B cell (primary cell): Measurements from ENCODE around the gene HHATL. TPM values are rescaled to one million over a fixed set of nuclear protein-coding genes. Genes with fewer than 3 reads are reported as not detected.

Source experiments
- ATAC-seq: fragments of 200-7000 bp; cut with Tn5 transposase; one replicate; pipeline ENCODE4 v1.10.0; 2021; ENCODE audit warnings: low read depth, mild to moderate bottlenecking, moderate number of reproducible peaks, moderate library complexity
- CTCF ChIA-PET: fragments of 350-600 bp; sonication (Branson Sonifier 250); formaldehyde crosslinking; loops from one replicate; lab custom pipeline; 2021; ENCODE audit warnings: antibody characterized with exemption, inconsistent platforms; lab: Charles Lee
- POLR2A ChIA-PET: fragments of 350-600 bp; sonication (Branson Sonifier 250); formaldehyde crosslinking; loops from one replicate; lab custom pipeline; 2021; ENCODE audit warnings: antibody characterized with exemption; lab: Charles Lee
- DNase-seq: peaks from one replicate; pipeline ENCODE4 v3.0.0; 2013
- H2AFZ ChIP-seq: 2 replicates; pipeline ENCODE4 v1.6.1; 2012; ENCODE audit warnings: mild to moderate bottlenecking, low read depth, low read length; ENCODE audit not compliant: insufficient read depth, poor library complexity, severe bottlenecking
- H3K27ac ChIP-seq, 2 donors: 1 replicate in 1 of 2; 2 replicates in 1 of 2; pipeline ENCODE4 v1.5.1; 2012 to 2013; ENCODE audit warnings: low read length in 2 of 2, mild to moderate bottlenecking in 2 of 2, moderate library complexity in 1 of 2
- H3K27me3 ChIP-seq, 4 experiments: fragments of 200-600 bp in 1 of 4; sonication (generic) in 1 of 4; replicated peaks in 1 of 4; 1 replicate in 2 of 4; 2 replicates in 2 of 4; pipeline versions ENCODE4 v1.6.1 to v1.7.0; 2013 to 2016; ENCODE audit warnings: low read length in 3 of 4, mild to moderate bottlenecking in 2 of 4, mixed read lengths in 1 of 4, moderate library complexity in 1 of 4; ENCODE audit not compliant: insufficient read depth in 4 of 4, control insufficient read depth in 3 of 4; ENCODE audit errors: control extremely low read depth in 1 of 4
- H3K36me3 ChIP-seq, 2 experiments: replicated peaks in 1 of 2; 1 replicate in 1 of 2; 2 replicates in 1 of 2; pipeline versions ENCODE4 v1.6.1 to v1.7.1; 2013; ENCODE audit warnings: low read length in 1 of 2; ENCODE audit not compliant: insufficient read depth in 2 of 2, control insufficient read depth in 1 of 2; ENCODE audit errors: control extremely low read depth in 1 of 2, extremely low read depth in 1 of 2
- H3K4me1 ChIP-seq, 2 donors: fragments of 200-600 bp in 1 of 2; sonication (generic) in 1 of 2; 1 replicate in 1 of 2; 2 replicates in 1 of 2; pipeline versions ENCODE4 v1.5.1 to v1.6.1; 2013 to 2017; ENCODE audit warnings: low read length in 2 of 2; ENCODE audit not compliant: control insufficient read depth in 2 of 2, insufficient read depth in 2 of 2
- H3K4me2 ChIP-seq: replicated peaks from 2 replicates; pipeline ENCODE3; 2012; ENCODE audit warnings: mild to moderate bottlenecking, low read depth, low read length; ENCODE audit not compliant: poor library complexity, severe bottlenecking
- H3K4me3 ChIP-seq, 5 experiments: fragments of 200-600 bp in 1 of 5; sonication (generic) in 1 of 5; 1 replicate in 3 of 5; 2 replicates in 2 of 5; pipeline versions ENCODE4 v1.5.1 to v1.7.0; 2011 to 2016; ENCODE audit warnings: low read length in 4 of 5, mild to moderate bottlenecking in 4 of 5, low read depth in 2 of 5, control low read depth in 1 of 5, moderate library complexity in 1 of 5; ENCODE audit not compliant: insufficient read depth in 1 of 5; ENCODE audit errors: control extremely low read depth in 1 of 5, extremely low read depth in 1 of 5
- H3K79me2 ChIP-seq: fragments of 200-600 bp; sonication (generic); one replicate; pipeline ENCODE4 v1.6.0; 2016; ENCODE audit warnings: low read length; ENCODE audit not compliant: control insufficient read depth, insufficient read depth
- H3K9ac ChIP-seq: fragments of 200-600 bp; sonication (generic); 2 replicates; pipeline ENCODE4 v1.6.1; 2017; ENCODE audit warnings: mild to moderate bottlenecking, low read length, moderate library complexity
- H3K9me3 ChIP-seq, 3 donors: one replicate each; pipeline versions ENCODE4 v1.6.1 to v1.7.1; 2013; ENCODE audit warnings: low read length in 2 of 3; ENCODE audit not compliant: control insufficient read depth in 2 of 3, insufficient read depth in 1 of 3; ENCODE audit errors: control extremely low read depth in 1 of 3
- H4K20me1 ChIP-seq: 2 replicates; pipeline ENCODE4 v1.6.0; 2012; ENCODE audit warnings: mild to moderate bottlenecking, low read length; ENCODE audit not compliant: insufficient read depth, control insufficient read depth, poor library complexity, severe bottlenecking
- H3K27ac Mint-ChIP-seq: one replicate; pipeline ENCODE4 v1.8.0; 2021; ENCODE audit warnings: mixed read lengths
- H3K27me3 Mint-ChIP-seq: one replicate; pipeline ENCODE4 v1.8.0; 2021; ENCODE audit warnings: mixed read lengths
- H3K4me1 Mint-ChIP-seq: one replicate; pipeline ENCODE4 v1.8.0; 2021; ENCODE audit warnings: mixed read lengths
- H3K4me3 Mint-ChIP-seq: one replicate; pipeline ENCODE4 v1.8.0; 2021; ENCODE audit warnings: mixed read lengths
- H3K9me3 Mint-ChIP-seq: one replicate; pipeline ENCODE4 v1.8.0; 2022; ENCODE audit warnings: mixed read lengths; ENCODE audit not compliant: insufficient read depth
- EZH2 ChIP-seq: IDR thresholded peaks from 2 replicates; pipeline ENCODE4 v1.6.1; 2012; ENCODE audit warnings: borderline replicate concordance, low read depth, mild to moderate bottlenecking, moderate library complexity, low read length; ENCODE audit not compliant: insufficient read depth, poor library complexity, severe bottlenecking
- WGBS: methylation state at CpG from one replicate; pipeline ENCODE4 v1.1.5; 2013; ENCODE audit warnings: missing lambda C conversion rate; ENCODE audit not compliant: insufficient coverage; 5-methylcytosine and 5-hydroxymethylcytosine counted together
- intact Hi-C: fragments of 100-400 bp; cut with micrococcal nuclease; formaldehyde crosslinking; loops from one replicate; pipeline ENCODE4 v1.10.0; 2022
- polyA plus RNA-seq: library from polyadenylated mRNA; depleted of rRNA; stranded (reverse); fragments of >200 nt; gene quantifications from 2 replicates; pipeline ENCODE4 v1.2.3, GENCODE V29; 2012
- total RNA-seq, 2 donors: library from RNA; stranded (reverse); fragments of 120-200 nt in 1 of 2; gene quantifications; 1 replicate in 1 of 2; 2 replicates in 1 of 2; pipeline versions ENCODE4 v1.2.3 to v1.2.4, GENCODE V29; 2013 to 2022
- TF ChIP-seq, protein P1 (sequence below): fragments of 200-600 bp; IDR thresholded peaks from one replicate; pipeline ENCODE4 v1.8.0; 2022; ENCODE audit warnings: antibody characterized with exemption, mild to moderate bottlenecking

Gene HHATL
- total and polyA plus RNA-seq, 2 donors (not counting 1 experiment from before 2014, with no cell fraction given), result not detected

GRCh38 chr3:42667096-42667522, 35.5 kb downstream of the HHATL start:
- Histone ChIP-seq H3K79me2 (no peaks in the 10 kb centered on the region), H4K20me1 (no peaks in the 10 kb centered on the region), H2AFZ (no peak overlapping the region), H3K27me3 (no peaks in the 10 kb centered on the region), H3K27ac (no peak overlapping the region), H3K4me1 (peaks cover 13 to 22% of the 10 kb centered on the region in 2 donors), H3K9me3 (peaks cover 0 to 8% (median 1%) of the 10 kb centered on the region in 3 donors), H3K4me2 (no peak overlapping the region), H3K36me3 (no peaks in the 10 kb centered on the region), H3K9ac (no peak overlapping the region), H3K4me3 (no peak overlapping the region)
- H3K4me1 Mint-ChIP-seq, result peaks cover 13% of the 10 kb centered on the region
- intact Hi-C loops, result no loop called here
- no peak overlapping the region for H3K4me3 Mint-ChIP-seq
- ChIA-PET POLR2A (no interaction called here), CTCF (no interaction called here)
- no peak overlapping the region for H3K27ac Mint-ChIP-seq
- TF ChIP-seq, protein P1, sequence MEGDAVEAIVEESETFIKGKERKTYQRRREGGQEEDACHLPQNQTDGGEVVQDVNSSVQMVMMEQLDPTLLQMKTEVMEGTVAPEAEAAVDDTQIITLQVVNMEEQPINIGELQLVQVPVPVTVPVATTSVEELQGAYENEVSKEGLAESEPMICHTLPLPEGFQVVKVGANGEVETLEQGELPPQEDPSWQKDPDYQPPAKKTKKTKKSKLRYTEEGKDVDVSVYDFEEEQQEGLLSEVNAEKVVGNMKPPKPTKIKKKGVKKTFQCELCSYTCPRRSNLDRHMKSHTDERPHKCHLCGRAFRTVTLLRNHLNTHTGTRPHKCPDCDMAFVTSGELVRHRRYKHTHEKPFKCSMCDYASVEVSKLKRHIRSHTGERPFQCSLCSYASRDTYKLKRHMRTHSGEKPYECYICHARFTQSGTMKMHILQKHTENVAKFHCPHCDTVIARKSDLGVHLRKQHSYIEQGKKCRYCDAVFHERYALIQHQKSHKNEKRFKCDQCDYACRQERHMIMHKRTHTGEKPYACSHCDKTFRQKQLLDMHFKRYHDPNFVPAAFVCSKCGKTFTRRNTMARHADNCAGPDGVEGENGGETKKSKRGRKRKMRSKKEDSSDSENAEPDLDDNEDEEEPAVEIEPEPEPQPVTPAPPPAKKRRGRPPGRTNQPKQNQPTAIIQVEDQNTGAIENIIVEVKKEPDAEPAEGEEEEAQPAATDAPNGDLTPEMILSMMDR, result no peak
- no peak for TF ChIP-seq EZH2
- no peaks in the 10 kb centered on the region for H3K27me3 Mint-ChIP-seq
- ATAC-seq (no peak), DNase-seq (no peak)
- no peaks in the 10 kb centered on the region for H3K9me3 Mint-ChIP-seq
- 87% methylated on average over 6 of the region's 7 CpGs for WGBS

DNA sequence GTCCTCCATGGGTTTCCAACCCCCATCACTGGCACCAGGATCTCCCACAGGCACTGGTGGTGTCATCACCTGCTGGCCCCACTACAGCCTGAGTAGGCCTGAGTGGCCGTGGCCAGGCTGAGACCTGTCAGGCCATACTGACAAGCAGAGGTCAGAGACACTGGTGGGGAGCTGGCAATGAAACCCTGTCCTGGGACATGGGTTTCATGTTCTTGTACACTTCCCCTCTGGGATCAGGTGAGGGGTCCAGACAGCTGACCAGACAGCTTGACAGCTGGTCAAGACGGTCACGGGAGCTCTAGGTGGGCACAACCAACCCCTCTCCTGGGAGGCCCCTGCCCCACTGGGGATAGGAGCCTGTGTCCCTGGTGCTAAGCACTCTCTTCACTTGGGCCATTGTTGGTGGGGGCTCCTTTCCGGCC, 36.0 kb downstream of the HHATL start:
- DNase-seq (no peak), ATAC-seq (no peak)
- intact Hi-C loops, result no loop called here
- ChIA-PET CTCF (interaction anchor here (1.0 kb wide), 2 partner anchors 79 to 85 kb away, joined by 3 read pairs; partner anchors contain the start of gene SEC22C), POLR2A (no interaction called here)
- Histone ChIP-seq H3K36me3 (no peaks in the 10 kb centered on the region), H3K4me3 (no peak overlapping the region), H3K4me2 (no peak overlapping the region), H3K9ac (no peak overlapping the region), H3K27ac (no peak overlapping the region), H3K9me3 (peaks cover 0 to 8% (median 1%) of the 10 kb centered on the region in 3 donors), H3K4me1 (peaks cover 13 to 22% of the 10 kb centered on the region in 2 donors), H3K79me2 (no peaks in the 10 kb centered on the region), H2AFZ (no peak overlapping the region), H3K27me3 (no peaks in the 10 kb centered on the region), H4K20me1 (no peaks in the 10 kb centered on the region)
- Mint-ChIP-seq H3K27me3 (no peaks in the 10 kb centered on the region), H3K9me3 (no peaks in the 10 kb centered on the region), H3K4me3 (no peak overlapping the region), H3K4me1 (peaks cover 13% of the 10 kb centered on the region), H3K27ac (no peak overlapping the region)
- no peak for TF ChIP-seq EZH2
- TF ChIP-seq, protein P1, result no peak
- WGBS, result 91% methylated on average over 4 of the region's 4 CpGs
